Camera-type eye (tissue), 1 donor: ENCODE measurements around the gene KCNK3. TPM values are rescaled to one million over a fixed set of nuclear protein-coding genes. Genes with fewer than 3 reads are reported as not detected.

Experiments used
- total RNA-seq: library from RNA; depleted of rRNA; stranded (reverse); fragments of >200 nt; gene quantifications from one replicate; pipeline ENCODE4 v1.2.3, GENCODE V29; 2014

The KCNK3 gene
- 40.4 TPM for total RNA-seq

GRCh38 chr2:26692279-26692896, at the start of gene KCNK3:
TSS of gene KCNK3 (plus strand) at chr2:26692722. CDS start at chr2:26692876, 154 bp downstream.

GRCh38 chr2:26764078-26764887, 71.8 kb downstream of the KCNK3 start, which contains the start of gene SLC35F6:
TSS of gene SLC35F6 (plus strand) at chr2:26764284. CDS start at chr2:26764350, 66 bp downstream.

Other genes with a start within 250 kb of the KCNK3 start
- 0.66 TPM for gene OTOF, start 214.6 kb upstream of the KCNK3 start, total RNA-seq
- not detected for gene CIB4, start 51.4 kb upstream of the KCNK3 start, total RNA-seq
- 26.6 TPM for gene SLC35F6, start 71.6 kb downstream of the KCNK3 start, total RNA-seq
- 2.4 TPM for gene CENPA, start 93.3 kb downstream of the KCNK3 start, total RNA-seq
- 40.3 TPM for gene DPYSL5, start 155.4 kb downstream of the KCNK3 start, total RNA-seq